Calu3 (cell line): ENCODE results near the gene SYNPO2. TPM values are rescaled to one million over a fixed set of nuclear protein-coding genes. Genes with fewer than 3 reads are reported as not detected.

Experiments used
- BruUV-seq: library from RNA; stranded (reverse); fragments of 400-500 nt; replicated peaks from 2 replicates; lab custom pipeline; 2021; lab: Mats Ljungman, UMichigan
- CTCF ChIA-PET: fragments of 300-600 bp; sonication (Branson Sonifier 250); formaldehyde crosslinking; loops from one replicate; lab custom pipeline; 2022; ENCODE audit warnings: antibody characterized with exemption; lab: Charles Lee
- DNase-seq: peaks from one replicate; pipeline ENCODE4 v3.0.0; 2022
- H3K27ac Mint-ChIP-seq: one replicate; pipeline ENCODE4 v1.8.0; 2022; ENCODE audit warnings: mixed read lengths; ENCODE audit not compliant: unreplicated experiment
- H3K27me3 Mint-ChIP-seq: one replicate; pipeline ENCODE4 v1.8.0; 2022; ENCODE audit warnings: mixed read lengths; ENCODE audit not compliant: unreplicated experiment
- H3K36me3 Mint-ChIP-seq: one replicate; pipeline ENCODE4 v1.8.0; 2022; ENCODE audit warnings: mild to moderate bottlenecking, moderate library complexity, mixed read lengths; ENCODE audit not compliant: insufficient read depth, unreplicated experiment
- H3K4me1 Mint-ChIP-seq: one replicate; pipeline ENCODE4 v1.8.0; 2022; ENCODE audit warnings: mild to moderate bottlenecking, low read depth, mixed read lengths; ENCODE audit not compliant: unreplicated experiment
- H3K4me3 Mint-ChIP-seq: one replicate; pipeline ENCODE4 v1.8.0; 2022; ENCODE audit warnings: mild to moderate bottlenecking, low read depth, moderate library complexity, mixed read lengths; ENCODE audit not compliant: unreplicated experiment
- H3K9me3 Mint-ChIP-seq: one replicate; pipeline ENCODE4 v1.8.0; 2022; ENCODE audit warnings: low read depth, mixed read lengths; ENCODE audit not compliant: unreplicated experiment
- intact Hi-C: fragments of 100-400 bp; cut with micrococcal nuclease; formaldehyde crosslinking; loops from one replicate; pipeline ENCODE4 v1.10.0; 2022; ENCODE audit not compliant: unreplicated experiment
- total RNA-seq: library from RNA; stranded (reverse); gene quantifications from 2 replicates; pipeline ENCODE4 v1.2.3, GENCODE V29; 2022
- TF ChIP-seq, protein P1 (sequence below): fragments of 200-600 bp; IDR thresholded peaks from one replicate; pipeline ENCODE4 v1.8.0; 2022; ENCODE audit warnings: antibody characterized with exemption; ENCODE audit not compliant: unreplicated experiment

The SYNPO2 gene
- total RNA-seq, 1 experiment from 2014 or later: 0.17 TPM

DNA sequence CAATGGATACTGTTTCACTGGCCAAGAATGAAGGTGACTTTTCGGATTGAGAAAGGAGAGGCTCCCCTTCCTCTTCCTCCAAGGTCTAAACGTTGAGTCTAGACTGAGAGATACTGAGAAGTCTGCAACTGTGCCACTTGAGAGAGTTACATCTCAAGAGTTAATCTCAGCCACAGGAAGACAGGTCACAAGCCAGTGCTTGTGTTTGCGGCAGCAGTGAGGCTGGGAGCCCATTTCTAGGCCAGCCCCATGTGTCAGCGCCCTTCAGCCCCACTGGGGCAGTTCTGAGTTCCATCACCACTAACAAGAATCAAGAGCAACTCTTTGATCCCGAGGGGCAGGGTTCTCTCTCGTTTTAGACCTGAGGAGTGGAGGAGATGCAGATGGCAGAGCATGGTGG lies 45.4 kb upstream of the SYNPO2 start:
- Mint-ChIP-seq H3K4me1 (no peaks in the 10 kb centered on the region), H3K27me3 (no peaks in the 10 kb centered on the region), H3K27ac (no peak overlapping the region), H3K4me3 (no peak overlapping the region), H3K36me3 (no peaks in the 10 kb centered on the region), H3K9me3 (no peaks in the 10 kb centered on the region)
- CTCF ChIA-PET: no interaction called here
- no peak for DNase-seq
- TF ChIP-seq, protein P1, sequence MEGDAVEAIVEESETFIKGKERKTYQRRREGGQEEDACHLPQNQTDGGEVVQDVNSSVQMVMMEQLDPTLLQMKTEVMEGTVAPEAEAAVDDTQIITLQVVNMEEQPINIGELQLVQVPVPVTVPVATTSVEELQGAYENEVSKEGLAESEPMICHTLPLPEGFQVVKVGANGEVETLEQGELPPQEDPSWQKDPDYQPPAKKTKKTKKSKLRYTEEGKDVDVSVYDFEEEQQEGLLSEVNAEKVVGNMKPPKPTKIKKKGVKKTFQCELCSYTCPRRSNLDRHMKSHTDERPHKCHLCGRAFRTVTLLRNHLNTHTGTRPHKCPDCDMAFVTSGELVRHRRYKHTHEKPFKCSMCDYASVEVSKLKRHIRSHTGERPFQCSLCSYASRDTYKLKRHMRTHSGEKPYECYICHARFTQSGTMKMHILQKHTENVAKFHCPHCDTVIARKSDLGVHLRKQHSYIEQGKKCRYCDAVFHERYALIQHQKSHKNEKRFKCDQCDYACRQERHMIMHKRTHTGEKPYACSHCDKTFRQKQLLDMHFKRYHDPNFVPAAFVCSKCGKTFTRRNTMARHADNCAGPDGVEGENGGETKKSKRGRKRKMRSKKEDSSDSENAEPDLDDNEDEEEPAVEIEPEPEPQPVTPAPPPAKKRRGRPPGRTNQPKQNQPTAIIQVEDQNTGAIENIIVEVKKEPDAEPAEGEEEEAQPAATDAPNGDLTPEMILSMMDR: no peak
- no TSS peak for BruUV-seq
- intact Hi-C loops: no loop called here

DNA sequence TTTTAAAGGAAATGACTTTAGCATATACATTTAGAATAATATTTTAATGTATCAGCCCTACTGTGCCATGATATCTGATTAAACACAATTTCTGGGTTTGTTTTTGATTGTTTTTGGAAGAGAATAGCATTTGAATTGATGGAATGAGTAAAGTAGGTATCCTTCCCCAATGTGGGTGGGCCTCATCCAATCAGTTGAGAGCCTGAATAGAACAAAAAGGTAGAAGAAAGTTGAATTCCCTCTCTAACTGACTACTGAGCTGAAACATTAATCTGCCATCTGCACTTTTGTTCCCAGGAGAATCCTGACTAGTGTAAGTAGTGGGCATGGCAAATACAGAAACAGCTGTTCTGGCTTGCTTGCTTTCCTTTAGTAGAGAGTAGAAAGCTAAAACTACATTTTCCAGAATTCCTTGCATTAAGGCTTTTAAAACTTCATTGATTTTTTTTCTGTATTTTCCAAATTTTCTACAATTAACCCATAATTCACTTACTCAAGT lies 43.1 kb upstream of the SYNPO2 start:
- no peak overlapping the region for H3K4me3 Mint-ChIP-seq
- CTCF ChIA-PET: no interaction called here
- H3K9me3 Mint-ChIP-seq: no peaks in the 10 kb centered on the region
- peaks cover 7% of the 10 kb centered on the region for H3K4me1 Mint-ChIP-seq
- no peak for DNase-seq
- H3K36me3 Mint-ChIP-seq: peaks cover 3% of the 10 kb centered on the region
- H3K27me3 Mint-ChIP-seq: no peaks in the 10 kb centered on the region
- no TSS peak for BruUV-seq
- TF ChIP-seq, protein P1: no peak
- intact Hi-C loops: no loop called here
- H3K27ac Mint-ChIP-seq: no peak overlapping the region

DNA sequence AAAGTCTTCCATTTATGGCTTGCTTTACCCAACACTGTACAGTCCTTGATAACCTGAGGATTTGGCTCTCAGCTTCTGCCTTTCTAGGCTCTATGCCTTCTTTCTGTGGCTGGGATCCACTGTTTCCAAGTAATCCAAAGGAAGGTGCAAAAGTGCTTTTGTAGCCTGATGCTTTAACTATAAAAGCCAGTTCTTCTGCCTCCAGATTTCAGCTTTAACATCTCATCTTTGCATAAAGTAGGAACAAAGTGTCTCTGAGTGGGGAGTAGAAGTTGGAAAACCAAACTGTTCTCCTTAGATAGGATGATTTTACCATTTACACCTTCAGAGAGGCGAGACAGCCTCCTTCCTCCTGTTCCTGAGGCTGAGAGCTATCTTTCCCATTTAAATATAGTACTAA lies 41.7 kb upstream of the SYNPO2 start:
- Mint-ChIP-seq H3K9me3 (no peaks in the 10 kb centered on the region), H3K4me1 (peaks cover 11% of the 10 kb centered on the region), H3K36me3 (peaks cover 5% of the 10 kb centered on the region), H3K27ac (no peak overlapping the region), H3K4me3 (no peak overlapping the region), H3K27me3 (no peaks in the 10 kb centered on the region)
- CTCF ChIA-PET: no interaction called here
- intact Hi-C loops: no loop called here
- no TSS peak for BruUV-seq
- TF ChIP-seq, protein P1: no peak
- DNase-seq: no peak

DNA sequence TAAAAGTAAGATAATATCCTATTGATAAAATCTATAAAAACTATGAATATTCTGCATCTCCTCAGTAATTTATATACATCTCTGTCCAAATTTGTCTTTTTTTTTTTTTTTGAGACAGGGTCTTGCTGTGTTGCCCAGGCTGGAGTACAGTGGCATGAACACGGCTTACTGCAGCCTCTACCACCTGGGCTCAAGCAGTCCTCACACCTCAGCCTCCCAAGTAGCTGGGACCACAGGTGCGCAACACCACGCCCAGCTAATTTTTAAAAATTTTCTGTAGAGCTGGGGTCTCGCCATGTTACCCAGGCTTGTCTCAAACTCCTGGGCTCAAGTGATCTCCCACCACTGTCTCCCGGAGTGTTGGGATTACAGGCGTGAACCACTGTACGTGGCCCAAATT lies 40.4 kb upstream of the SYNPO2 start:
- H3K4me1 Mint-ChIP-seq: peaks cover 11% of the 10 kb centered on the region
- DNase-seq: no peak
- no peak overlapping the region for H3K4me3 Mint-ChIP-seq
- CTCF ChIA-PET: no interaction called here
- no TSS peak for BruUV-seq
- intact Hi-C loops: no loop called here
- no peaks in the 10 kb centered on the region for H3K27me3 Mint-ChIP-seq
- H3K9me3 Mint-ChIP-seq: no peaks in the 10 kb centered on the region
- peaks cover 5% of the 10 kb centered on the region for H3K36me3 Mint-ChIP-seq
- TF ChIP-seq, protein P1: no peak
- H3K27ac Mint-ChIP-seq: no peak overlapping the region
